ENCODE measurements around the gene CCDC71L.

DNA sequence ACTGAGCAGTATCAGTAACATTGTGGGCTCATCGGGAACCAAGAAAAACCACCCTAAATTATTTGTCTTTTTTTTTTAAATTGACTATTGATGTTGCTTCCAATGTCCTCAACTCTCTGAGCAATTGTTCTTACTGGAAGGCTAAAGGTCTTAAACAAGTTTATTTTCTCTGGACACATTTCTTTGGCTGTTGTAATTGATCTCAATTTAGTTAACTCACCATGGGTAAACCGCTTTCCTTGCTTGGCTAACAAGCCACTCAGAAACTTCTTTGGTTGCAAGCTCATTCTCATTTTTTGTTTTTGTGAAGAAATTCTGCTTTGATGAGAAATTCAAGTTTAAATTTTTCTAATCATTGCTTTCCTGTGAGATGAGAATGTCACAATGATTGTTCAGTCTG, 25.5 kb downstream of the CCDC71L start:
- TF ChIP-seq POLR2AphosphoS5 (IDR thresholded peaks at IDR 0.05; ENCODE audit: low read depth, low read length) (no peak), TAF1 (IDR thresholded peaks at IDR 0.05; ENCODE audit: borderline replicate concordance, low read depth, low read length) (no peak), POLR2A (IDR thresholded peaks at IDR 0.05; ENCODE audit: low read depth, low read length) (no peak)
